Stimulated activated CD4-positive, alpha-beta T cell treated with anti-CD3 and anti-CD28 coated beads, Interleukin-4, amount 100 ng/mL, for 48 hours (primary cell): ENCODE measurements around the gene RAB3IL1.

Source experiments
- DNase-seq, 2 donors: peaks; one replicate each; pipeline ENCODE4 v3.0.0-alpha.2; 2020; ENCODE audit warnings: low read depth in 2 of 2

RAB3IL1 gene

GRCh38 chr11:61866231-61866957 lies 51.0 kb downstream of the RAB3IL1 start:
- no peak for DNase-seq

GRCh38 chr11:61864814-61865775 lies 52.3 kb downstream of the RAB3IL1 start:
- DNase-seq = no peak

- no peak for DNase-seq
Measured at GRCh38 chr11:61863548-61864081, 53.8 kb downstream of the RAB3IL1 start.

- no peak for DNase-seq
Measured at GRCh38 chr11:61862714-61863547, 54.4 kb downstream of the RAB3IL1 start.

- DNase-seq = no peak
Measured at GRCh38 chr11:61861634-61862033, 55.7 kb downstream of the RAB3IL1 start.

- DNase-seq = no peak
Measured at GRCh38 chr11:61860054-61860903, 57.1 kb downstream of the RAB3IL1 start.

GRCh38 chr11:61855939-61856680 lies 61.3 kb downstream of the RAB3IL1 start:
- DNase-seq = no peak

- no peak for DNase-seq
Measured at GRCh38 chr11:61854966-61855714, 62.2 kb downstream of the RAB3IL1 start.

GRCh38 chr11:61854206-61854895 lies 63.0 kb downstream of the RAB3IL1 start:
- no peak for DNase-seq

- no peak for DNase-seq
Measured at GRCh38 chr11:61853698-61854169, 63.6 kb downstream of the RAB3IL1 start.

GRCh38 chr11:61851900-61852295 lies 65.5 kb downstream of the RAB3IL1 start:
- no peak for DNase-seq

- DNase-seq = no peak
Measured at GRCh38 chr11:61851113-61851899, 66.1 kb downstream of the RAB3IL1 start.

- no peak for DNase-seq
Measured at GRCh38 chr11:61850687-61851086, 66.7 kb downstream of the RAB3IL1 start.

- no peak for DNase-seq
Measured at GRCh38 chr11:61848631-61849030, 68.7 kb downstream of the RAB3IL1 start.

- DNase-seq = no peak
Measured at GRCh38 chr11:61847914-61848581, 69.3 kb downstream of the RAB3IL1 start.
